ENCODE results near the gene TREM2.

TREM2 gene

GRCh38 chr6:41162687-41163418, at the start of gene TREM2:
Gene TREM2 (minus strand): TSS chr6:41163116. CDS start chr6:41163082, 34 bp downstream.
- Histone ChIP-seq H3K9ac (ENCODE audit: low read length in 2 of 2) (no peak within 1 kb of the TSS), H3K27ac (ENCODE audit: low read length) (no peak within 1 kb of the TSS), H3K4me3 (ENCODE audit: low read length in 2 of 2) (no peak within 1 kb of the TSS), H3K36me3 (ENCODE audit: control insufficient read depth in 2 of 2, insufficient read depth in 2 of 2, low read length in 2 of 2) (no peaks in the 10 kb centered on the region), H3K4me1 (ENCODE audit: control insufficient read depth, insufficient read depth, low read length) (no peaks in the 10 kb centered on the region), H3K27me3 (ENCODE audit: control insufficient read depth in 1 of 2, insufficient read depth in 2 of 2, low read length in 2 of 2) (peaks cover 0 to 8% of the 10 kb centered on the region in 2 donors), H3K9me3 (ENCODE audit: control insufficient read depth in 2 of 2, low read length in 2 of 2) (no peaks in the 10 kb centered on the region)

GRCh38 chr6:41209547-41210320, 46.8 kb upstream of the TREM2 start:
- Histone ChIP-seq H3K4me1 (ENCODE audit: control insufficient read depth, insufficient read depth, low read length) (no peaks in the 10 kb centered on the region), H3K36me3 (ENCODE audit: control insufficient read depth in 2 of 2, insufficient read depth in 2 of 2, low read length in 2 of 2) (no peaks in the 10 kb centered on the region), H3K9me3 (ENCODE audit: control insufficient read depth in 2 of 2, low read length in 2 of 2) (peaks cover 0 to 6% of the 10 kb centered on the region in 2 donors), H3K4me3 (ENCODE audit: low read length in 2 of 2) (no peak overlapping the region), H3K9ac (ENCODE audit: low read length in 2 of 2) (no peak overlapping the region), H3K27me3 (ENCODE audit: control insufficient read depth in 1 of 2, insufficient read depth in 2 of 2, low read length in 2 of 2) (peaks cover 0 to 3% of the 10 kb centered on the region in 2 donors), H3K27ac (ENCODE audit: low read length) (no peak overlapping the region)

- H3K27me3 ChIP-seq (ENCODE audit: control insufficient read depth in 1 of 2, insufficient read depth in 2 of 2, low read length in 2 of 2): peaks cover 0 to 2% of the 10 kb centered on the region in 2 donors
- no peak overlapping the region for H3K9ac ChIP-seq (ENCODE audit: low read length in 2 of 2)
- H3K9me3 ChIP-seq (ENCODE audit: control insufficient read depth in 2 of 2, low read length in 2 of 2): peaks cover 0 to 4% of the 10 kb centered on the region in 2 donors
- no peak overlapping the region for H3K4me3 ChIP-seq (ENCODE audit: low read length in 2 of 2)
- no peak overlapping the region for H3K27ac ChIP-seq (ENCODE audit: low read length)
- H3K4me1 ChIP-seq (ENCODE audit: control insufficient read depth, insufficient read depth, low read length): no peaks in the 10 kb centered on the region
- no peaks in the 10 kb centered on the region for H3K36me3 ChIP-seq (ENCODE audit: control insufficient read depth in 2 of 2, insufficient read depth in 2 of 2, low read length in 2 of 2)
Observed at GRCh38 chr6:41208439-41209106, 45.7 kb upstream of the TREM2 start.

GRCh38 chr6:41204156-41204555, 41.2 kb upstream of the TREM2 start:
- Histone ChIP-seq H3K36me3 (ENCODE audit: control insufficient read depth in 2 of 2, insufficient read depth in 2 of 2, low read length in 2 of 2) (no peaks in the 10 kb centered on the region), H3K27ac (ENCODE audit: low read length) (no peak overlapping the region), H3K9me3 (ENCODE audit: control insufficient read depth in 2 of 2, low read length in 2 of 2) (peaks cover 0 to 4% of the 10 kb centered on the region in 2 donors), H3K27me3 (ENCODE audit: control insufficient read depth in 1 of 2, insufficient read depth in 2 of 2, low read length in 2 of 2) (no peaks in the 10 kb centered on the region), H3K9ac (ENCODE audit: low read length in 2 of 2) (no peak overlapping the region), H3K4me1 (ENCODE audit: control insufficient read depth, insufficient read depth, low read length) (no peaks in the 10 kb centered on the region), H3K4me3 (ENCODE audit: low read length in 2 of 2) (no peak overlapping the region)

- H3K4me1 ChIP-seq (ENCODE audit: control insufficient read depth, insufficient read depth, low read length): no peaks in the 10 kb centered on the region
- H3K36me3 ChIP-seq (ENCODE audit: control insufficient read depth in 2 of 2, insufficient read depth in 2 of 2, low read length in 2 of 2): no peaks in the 10 kb centered on the region
- H3K27ac ChIP-seq (ENCODE audit: low read length): no peak overlapping the region
- H3K27me3 ChIP-seq (ENCODE audit: control insufficient read depth in 1 of 2, insufficient read depth in 2 of 2, low read length in 2 of 2): peaks cover 0 to 2% of the 10 kb centered on the region in 2 donors
- no peak overlapping the region for H3K9ac ChIP-seq (ENCODE audit: low read length in 2 of 2)
- H3K9me3 ChIP-seq (ENCODE audit: control insufficient read depth in 2 of 2, low read length in 2 of 2): no peaks in the 10 kb centered on the region
- no peak overlapping the region for H3K4me3 ChIP-seq (ENCODE audit: low read length in 2 of 2)
Observed at GRCh38 chr6:41201764-41202173, 38.9 kb upstream of the TREM2 start.

GRCh38 chr6:41200901-41201763, 38.2 kb upstream of the TREM2 start, which contains the start of gene TREML2:
Gene TREML2 (minus strand): TSS chr6:41201149. CDS start chr6:41201008, 141 bp downstream.
- H3K36me3 ChIP-seq (ENCODE audit: control insufficient read depth in 2 of 2, insufficient read depth in 2 of 2, low read length in 2 of 2): no peaks in the 10 kb centered on the region
- H3K9ac ChIP-seq (ENCODE audit: low read length in 2 of 2): no peak within 1 kb of the TSS
- no peaks in the 10 kb centered on the region for H3K9me3 ChIP-seq (ENCODE audit: control insufficient read depth in 2 of 2, low read length in 2 of 2)
- no peak within 1 kb of the TSS for H3K4me3 ChIP-seq (ENCODE audit: low read length in 2 of 2)
- no peak within 1 kb of the TSS for H3K27ac ChIP-seq (ENCODE audit: low read length)
- H3K4me1 ChIP-seq (ENCODE audit: control insufficient read depth, insufficient read depth, low read length): no peaks in the 10 kb centered on the region
- peaks cover 0 to 2% of the 10 kb centered on the region in 2 donors for H3K27me3 ChIP-seq (ENCODE audit: control insufficient read depth in 1 of 2, insufficient read depth in 2 of 2, low read length in 2 of 2)

- Histone ChIP-seq H3K27me3 (ENCODE audit: control insufficient read depth in 1 of 2, insufficient read depth in 2 of 2, low read length in 2 of 2) (peaks cover 0 to 6% of the 10 kb centered on the region in 2 donors), H3K9ac (ENCODE audit: low read length in 2 of 2) (no peak overlapping the region), H3K4me1 (ENCODE audit: control insufficient read depth, insufficient read depth, low read length) (no peaks in the 10 kb centered on the region), H3K36me3 (ENCODE audit: control insufficient read depth in 2 of 2, insufficient read depth in 2 of 2, low read length in 2 of 2) (no peaks in the 10 kb centered on the region), H3K9me3 (ENCODE audit: control insufficient read depth in 2 of 2, low read length in 2 of 2) (no peaks in the 10 kb centered on the region), H3K4me3 (ENCODE audit: low read length in 2 of 2) (no peak overlapping the region), H3K27ac (ENCODE audit: low read length) (no peak overlapping the region)
Observed at GRCh38 chr6:41200296-41200900, 37.5 kb upstream of the TREM2 start.

GRCh38 chr6:41199552-41200246, 36.8 kb upstream of the TREM2 start:
- Histone ChIP-seq H3K9me3 (ENCODE audit: control insufficient read depth in 2 of 2, low read length in 2 of 2) (no peaks in the 10 kb centered on the region), H3K9ac (ENCODE audit: low read length in 2 of 2) (no peak overlapping the region), H3K4me3 (ENCODE audit: low read length in 2 of 2) (no peak overlapping the region), H3K27me3 (ENCODE audit: control insufficient read depth in 1 of 2, insufficient read depth in 2 of 2, low read length in 2 of 2) (peaks cover 0 to 11% of the 10 kb centered on the region in 2 donors), H3K4me1 (ENCODE audit: control insufficient read depth, insufficient read depth, low read length) (no peaks in the 10 kb centered on the region), H3K36me3 (ENCODE audit: control insufficient read depth in 2 of 2, insufficient read depth in 2 of 2, low read length in 2 of 2) (no peaks in the 10 kb centered on the region), H3K27ac (ENCODE audit: low read length) (no peak overlapping the region)

- H3K27me3 ChIP-seq (ENCODE audit: control insufficient read depth in 1 of 2, insufficient read depth in 2 of 2, low read length in 2 of 2): peaks cover 0 to 19% of the 10 kb centered on the region in 2 donors
- H3K9ac ChIP-seq (ENCODE audit: low read length in 2 of 2): no peak overlapping the region
- no peaks in the 10 kb centered on the region for H3K36me3 ChIP-seq (ENCODE audit: control insufficient read depth in 2 of 2, insufficient read depth in 2 of 2, low read length in 2 of 2)
- H3K9me3 ChIP-seq (ENCODE audit: control insufficient read depth in 2 of 2, low read length in 2 of 2): no peaks in the 10 kb centered on the region
- H3K27ac ChIP-seq (ENCODE audit: low read length): no peak overlapping the region
- H3K4me1 ChIP-seq (ENCODE audit: control insufficient read depth, insufficient read depth, low read length): no peaks in the 10 kb centered on the region
- H3K4me3 ChIP-seq (ENCODE audit: low read length in 2 of 2): no peak overlapping the region
Observed at GRCh38 chr6:41197234-41197633, 34.3 kb upstream of the TREM2 start.
